A673 (cell line): ENCODE results near the gene UBE2G1. TPM values are rescaled to one million over a fixed set of nuclear protein-coding genes. Genes with fewer than 3 reads are reported as not detected.

Source experiments
- BruUV-seq: library from RNA; stranded (reverse); fragments of 400-500 nt; replicated peaks from 2 replicates; lab custom pipeline; 2021; lab: Mats Ljungman, UMichigan
- CTCF ChIA-PET: fragments of 300-600 bp; sonication (Branson Sonifier 250); formaldehyde crosslinking; loops from one replicate; lab custom pipeline; 2022; ENCODE audit warnings: antibody characterized with exemption; lab: Charles Lee
- POLR2A ChIA-PET: fragments of 300-600 bp; sonication (Branson Sonifier 250); formaldehyde crosslinking; loops from one replicate; lab custom pipeline; 2022; ENCODE audit warnings: antibody characterized with exemption; ENCODE audit not compliant: low non-redundant PET; lab: Charles Lee
- DNase-seq: peaks from one replicate; pipeline ENCODE4 v3.0.0-alpha.2; 2015; ENCODE audit warnings: low spot score
- H3K27ac ChIP-seq: fragments of 200-600 bp; sonication (generic); 2 replicates; pipeline ENCODE4 v1.5.1; 2016; ENCODE audit warnings: mixed run types, low read depth, mild to moderate bottlenecking, mixed read lengths, antibody characterized with exemption, low read length; ENCODE audit not compliant: poor library complexity, severe bottlenecking
- H3K27me3 ChIP-seq: fragments of 200-600 bp; sonication (generic); replicated peaks from 2 replicates; pipeline ENCODE4 v1.6.1; 2017; ENCODE audit warnings: mixed run types, low read depth, mild to moderate bottlenecking, mixed read lengths, antibody characterized with exemption, low read length; ENCODE audit not compliant: insufficient read depth, poor library complexity
- H3K36me3 ChIP-seq: fragments of 200-600 bp; sonication (generic); 2 replicates; pipeline ENCODE4 v1.6.1; 2016; ENCODE audit warnings: mixed run types, mild to moderate bottlenecking, mixed read lengths, antibody characterized with exemption, low read length; ENCODE audit not compliant: insufficient read depth, poor library complexity, severe bottlenecking
- H3K4me1 ChIP-seq: fragments of 200-600 bp; sonication (generic); 2 replicates; pipeline ENCODE4 v1.6.1; 2017; ENCODE audit warnings: mixed run types, mild to moderate bottlenecking, mixed read lengths, antibody characterized with exemption, low read length; ENCODE audit not compliant: insufficient read depth, poor library complexity, severe bottlenecking
- H3K4me3 ChIP-seq: fragments of 200-600 bp; sonication (generic); 2 replicates; pipeline ENCODE4 v1.5.1; 2016; ENCODE audit warnings: low read depth, mixed run types, mild to moderate bottlenecking, mixed read lengths, low read length; ENCODE audit not compliant: poor library complexity, severe bottlenecking
- H3K9me3 ChIP-seq: fragments of 200-600 bp; sonication (generic); 2 replicates; pipeline ENCODE4 v1.6.1; 2016; ENCODE audit warnings: mixed run types, low read depth, mild to moderate bottlenecking, mixed read lengths, antibody characterized with exemption, low read length; ENCODE audit not compliant: poor library complexity, severe bottlenecking
- CTCF ChIP-seq: fragments of 300-800, 200-600 bp; sonication (generic); conservative IDR thresholded peaks from 2 replicates; pipeline ENCODE4 v1.5.1; 2017; ENCODE audit warnings: low read depth, mild to moderate bottlenecking, antibody characterized with exemption, low read length, moderate library complexity, mixed read lengths
- EZH2 ChIP-seq: fragments of 200-600 bp; sonication (generic); IDR thresholded peaks from 2 replicates; pipeline ENCODE4 v1.6.1; 2017; ENCODE audit warnings: borderline replicate concordance, low read depth, mild to moderate bottlenecking, mixed read lengths, antibody characterized with exemption, low read length; ENCODE audit not compliant: poor library complexity, severe bottlenecking
- intact Hi-C: fragments of 100-400 bp; cut with micrococcal nuclease; formaldehyde crosslinking; loops from one replicate; pipeline ENCODE4 v1.10.0; 2022; ENCODE audit not compliant: unreplicated experiment
- total RNA-seq: library from RNA; stranded (reverse); gene quantifications from 2 replicates; pipeline ENCODE4 v1.2.3, GENCODE V29; 2021

UBE2G1 gene
- total RNA-seq, 1 experiment from 2014 or later: 107 TPM

- Histone ChIP-seq H3K36me3 (no peaks in the 10 kb centered on the region), H3K4me1 (peaks cover 23% of the 10 kb centered on the region), H3K27me3 (no peaks in the 10 kb centered on the region), H3K4me3 (no peak overlapping the region), H3K9me3 (no peaks in the 10 kb centered on the region), H3K27ac (no peak overlapping the region)
- CTCF ChIA-PET: no interaction called here
- POLR2A ChIA-PET: no interaction called here
- DNase-seq: no peak
- intact Hi-C loops: no loop called here
- no peak for TF ChIP-seq CTCF
- no peak for TF ChIP-seq EZH2
- BruUV-seq: no TSS peak
Observed at GRCh38 chr17:4319221-4319620, 47.3 kb downstream of the UBE2G1 start.

GRCh38 chr17:4318596-4318995, 47.9 kb downstream of the UBE2G1 start:
- peak overlapping the region; percentile 59 for H3K27ac ChIP-seq
- no peak for TF ChIP-seq CTCF
- TF ChIP-seq EZH2: no peak
- no peak for DNase-seq
- CTCF ChIA-PET: no interaction called here
- BruUV-seq: no TSS peak
- no peaks in the 10 kb centered on the region for H3K9me3 ChIP-seq
- H3K36me3 ChIP-seq: no peaks in the 10 kb centered on the region
- POLR2A ChIA-PET: no interaction called here
- H3K4me1 ChIP-seq: peaks cover 28% of the 10 kb centered on the region
- no peak overlapping the region for H3K4me3 ChIP-seq
- H3K27me3 ChIP-seq: no peaks in the 10 kb centered on the region
- intact Hi-C loops: no loop called here

GRCh38 chr17:4318186-4318585, 48.3 kb downstream of the UBE2G1 start:
- ChIA-PET POLR2A (no interaction called here), CTCF (no interaction called here)
- H3K9me3 ChIP-seq: no peaks in the 10 kb centered on the region
- no TSS peak for BruUV-seq
- no peaks in the 10 kb centered on the region for H3K36me3 ChIP-seq
- no peaks in the 10 kb centered on the region for H3K27me3 ChIP-seq
- peak overlapping the region; percentile 59 for H3K27ac ChIP-seq
- TF ChIP-seq EZH2 (no peak), CTCF (no peak)
- no peak for DNase-seq
- peak overlapping the region; percentile 12 for H3K4me3 ChIP-seq
- peaks cover 31% of the 10 kb centered on the region for H3K4me1 ChIP-seq
- intact Hi-C loops: no loop called here
